HG02970 (cell line): Measurements from ENCODE around the gene TMEM213.

Experiments used
- ATAC-seq: cut with Tn5 transposase; IDR thresholded peaks from one replicate; pipeline ENCODE4 v1.9.1; 2021; ENCODE audit warnings: mild to moderate bottlenecking, moderate library complexity, moderate number of reproducible peaks; ENCODE audit not compliant: unreplicated experiment, low FRiP score

TMEM213 gene

DNA sequence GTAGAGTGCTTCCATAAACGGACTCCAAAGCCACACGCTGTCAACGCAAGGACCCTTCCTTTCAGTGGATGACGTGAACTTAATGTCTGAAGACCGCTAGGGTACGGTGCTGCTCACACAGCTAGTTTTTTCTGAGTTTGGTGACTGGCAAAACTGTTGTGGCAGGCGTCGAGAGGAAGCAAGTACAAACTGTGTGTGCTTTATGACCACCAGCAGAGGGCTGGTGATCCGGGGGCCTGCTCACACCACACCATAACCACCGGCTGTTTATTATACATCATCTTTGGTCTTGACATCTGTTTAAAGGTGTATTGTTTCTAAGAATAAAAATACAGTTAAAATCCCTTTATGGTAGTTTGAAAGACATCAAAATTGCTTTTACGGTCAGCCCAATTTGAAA lies 37.3 kb downstream of the TMEM213 start:
- no peak for ATAC-seq

DNA sequence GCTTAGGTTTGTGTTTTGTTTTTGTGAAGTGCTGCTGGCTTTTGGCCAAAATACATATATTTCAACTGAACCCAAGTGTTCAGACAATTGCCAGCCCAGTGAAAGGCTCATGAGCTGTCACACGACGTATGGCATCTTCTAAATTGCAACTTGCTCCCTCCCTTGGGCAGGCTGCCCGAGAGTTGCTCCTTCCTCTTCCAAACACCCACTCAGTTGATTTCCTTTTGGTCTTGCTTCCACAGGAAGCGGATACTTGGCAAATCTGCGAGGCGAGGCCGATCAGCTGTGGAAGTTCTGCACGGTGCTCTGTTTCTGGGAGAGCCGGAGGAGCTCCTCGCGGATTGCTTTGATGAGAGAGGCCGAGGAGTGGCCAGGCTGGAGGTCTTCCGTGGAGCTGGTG lies 39.8 kb downstream of the TMEM213 start:
- no peak for ATAC-seq

DNA sequence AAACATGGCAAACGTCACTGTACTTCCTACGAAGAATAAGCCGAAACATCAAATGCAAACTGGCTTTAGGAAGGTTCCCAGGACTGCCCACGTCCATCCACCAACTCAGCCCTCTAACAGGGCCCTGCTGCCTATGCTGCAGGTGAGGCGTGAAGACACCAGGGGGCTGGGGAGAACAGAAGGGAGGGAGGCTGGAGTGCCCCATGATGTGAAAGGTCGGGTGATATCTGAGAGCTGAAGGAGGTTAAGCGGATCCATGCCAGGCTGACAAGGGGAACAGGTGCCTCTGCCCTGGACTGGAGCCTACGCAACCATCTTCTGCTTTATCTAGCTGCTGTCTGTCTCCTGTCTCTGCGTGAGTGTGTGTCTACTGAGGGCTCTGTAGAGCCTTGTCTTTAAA lies 40.4 kb downstream of the TMEM213 start:
- no peak for ATAC-seq

DNA sequence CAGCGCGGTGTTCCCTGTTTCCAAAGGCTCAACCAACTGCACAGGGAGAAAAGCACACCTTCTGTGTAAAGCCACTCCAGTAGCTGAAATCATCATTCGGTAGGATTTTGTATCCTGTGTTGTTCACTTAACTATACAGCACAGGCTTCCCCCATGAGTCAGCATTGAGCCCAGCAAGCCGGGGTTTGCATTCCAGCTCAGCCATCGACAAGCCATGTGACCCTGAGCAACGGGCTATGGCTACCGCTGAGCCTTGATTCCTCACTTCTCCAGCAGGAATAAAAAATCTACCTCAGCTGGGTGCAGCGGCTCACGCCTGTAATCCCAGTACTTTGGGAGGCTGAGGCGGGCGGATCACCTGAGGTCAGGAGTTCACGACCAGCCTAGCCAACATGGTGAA lies 44.3 kb downstream of the TMEM213 start:
- no peak for ATAC-seq

DNA sequence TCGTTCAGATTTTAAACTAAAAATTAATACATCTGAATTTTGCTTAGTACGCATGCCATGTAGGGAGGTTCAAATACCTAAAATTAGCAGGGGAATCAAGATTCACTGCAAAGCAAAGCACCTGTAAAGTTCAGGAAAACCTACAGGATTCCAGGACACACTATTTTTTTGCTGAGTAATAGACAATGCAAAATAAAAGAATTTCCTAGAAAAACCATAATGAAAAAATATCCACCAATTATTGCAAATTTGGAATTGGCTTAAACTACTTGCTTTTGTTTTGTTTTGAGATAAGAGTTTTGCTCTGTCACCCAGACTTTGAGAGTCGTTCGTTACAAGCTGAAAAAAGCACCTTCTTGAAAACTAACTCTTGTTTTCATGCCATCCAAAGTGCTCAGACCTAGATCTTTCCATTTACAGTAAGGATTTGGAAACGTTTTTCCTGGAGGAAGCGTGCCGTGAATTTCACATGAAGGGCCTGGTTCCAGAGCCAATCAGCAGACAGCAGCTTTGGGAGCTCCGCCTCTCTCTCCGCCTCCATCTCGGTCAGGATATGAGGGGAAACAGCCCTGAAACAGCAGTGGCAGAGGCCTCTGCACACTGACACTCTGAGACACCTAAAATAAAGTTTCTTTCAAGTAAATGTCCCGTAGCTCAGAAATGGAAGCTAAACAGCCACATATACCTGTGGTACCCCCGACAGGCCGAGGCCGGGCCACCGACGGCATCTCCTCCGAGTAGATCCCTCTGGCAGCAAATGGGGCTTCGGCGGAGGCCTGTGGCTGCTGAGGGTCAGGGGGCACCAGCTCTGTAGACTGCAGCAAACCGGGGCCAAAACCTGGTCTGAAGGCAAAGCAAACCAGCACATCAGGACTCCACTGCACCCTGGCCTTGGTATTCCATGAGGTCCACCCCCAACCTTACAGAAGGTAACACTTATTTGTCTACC lies 46.1 kb downstream of the TMEM213 start:
- ATAC-seq: no peak

DNA sequence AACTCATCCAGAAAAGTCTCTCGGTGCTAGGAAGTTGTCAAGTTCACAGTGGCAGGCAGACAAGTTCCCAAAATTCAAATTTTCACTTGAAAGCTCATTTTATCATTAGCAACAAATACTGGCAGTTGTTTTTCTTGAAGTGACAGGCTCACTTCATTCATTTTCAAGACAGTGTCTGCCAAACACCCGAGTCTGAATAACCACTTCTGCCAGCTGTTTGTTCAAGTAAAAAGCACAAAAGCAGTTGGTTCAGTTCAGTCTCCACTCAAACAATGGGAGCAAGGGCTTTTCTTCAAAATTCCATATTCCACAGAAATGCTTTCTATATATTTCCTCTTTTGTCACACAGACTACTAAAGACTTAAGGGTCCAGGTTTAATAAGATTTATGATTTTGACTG lies 47.9 kb downstream of the TMEM213 start:
- no peak for ATAC-seq

DNA sequence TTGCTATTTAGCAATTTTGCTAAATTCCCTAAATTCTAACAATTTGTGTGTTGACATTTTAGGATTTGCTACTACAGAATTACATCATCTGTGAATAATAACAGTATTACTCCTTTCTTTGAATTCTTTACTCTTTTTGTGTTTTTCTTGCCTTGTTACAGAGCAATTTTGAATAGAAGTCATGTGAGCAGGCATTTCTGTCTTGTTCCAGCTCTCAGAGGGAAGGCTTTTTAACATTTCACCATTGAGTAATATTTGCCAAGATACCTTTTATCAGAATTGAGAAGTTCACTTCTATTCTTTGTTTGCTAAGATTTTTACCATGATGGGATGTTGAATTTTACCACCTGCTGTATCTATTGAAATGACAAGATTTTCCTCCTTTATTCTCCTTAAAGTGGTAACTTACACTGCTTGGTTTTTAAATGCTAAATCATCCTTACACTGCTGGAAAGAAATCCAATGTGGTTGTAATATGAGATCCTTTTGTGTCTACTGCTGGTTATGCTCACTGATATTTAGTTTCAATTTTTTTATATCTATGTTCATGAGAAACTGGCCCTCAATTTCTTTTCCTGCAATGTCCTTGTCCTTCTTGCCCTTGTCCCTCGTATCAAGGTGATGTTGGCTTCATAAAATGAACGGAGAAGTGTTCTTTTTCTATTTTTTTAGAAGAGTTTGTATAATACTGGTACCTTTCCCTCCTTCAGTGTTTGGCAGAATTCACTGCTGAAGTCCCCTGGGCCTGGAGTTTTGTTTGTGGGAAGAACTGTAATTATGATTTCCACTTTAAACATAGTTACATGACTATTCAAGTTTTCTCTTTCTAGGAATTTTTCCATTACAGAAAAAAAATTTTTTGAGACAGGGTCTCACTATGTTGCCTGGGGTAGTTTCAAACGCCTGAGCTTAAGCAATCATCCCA lies 50.5 kb downstream of the TMEM213 start:
- no peak for ATAC-seq

DNA sequence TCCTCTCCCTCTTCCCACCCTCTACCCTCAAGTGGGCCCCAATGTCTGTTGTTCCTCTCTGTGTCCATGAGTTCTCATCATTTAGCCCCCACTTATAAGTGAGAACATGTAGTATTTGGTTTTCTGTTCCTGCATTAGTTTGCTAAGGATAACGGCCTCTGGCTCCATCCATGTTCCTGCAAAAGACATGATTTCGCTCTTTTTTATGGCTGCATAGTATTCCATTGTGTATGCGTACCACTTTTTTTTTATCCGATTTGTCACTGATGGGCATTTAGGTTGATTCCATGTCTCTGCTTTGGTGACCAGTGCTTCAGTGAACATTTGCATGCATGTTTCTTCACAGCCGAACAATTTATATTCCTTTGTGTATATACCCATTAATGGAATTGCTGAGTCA lies 51.9 kb downstream of the TMEM213 start:
- no peak for ATAC-seq

DNA sequence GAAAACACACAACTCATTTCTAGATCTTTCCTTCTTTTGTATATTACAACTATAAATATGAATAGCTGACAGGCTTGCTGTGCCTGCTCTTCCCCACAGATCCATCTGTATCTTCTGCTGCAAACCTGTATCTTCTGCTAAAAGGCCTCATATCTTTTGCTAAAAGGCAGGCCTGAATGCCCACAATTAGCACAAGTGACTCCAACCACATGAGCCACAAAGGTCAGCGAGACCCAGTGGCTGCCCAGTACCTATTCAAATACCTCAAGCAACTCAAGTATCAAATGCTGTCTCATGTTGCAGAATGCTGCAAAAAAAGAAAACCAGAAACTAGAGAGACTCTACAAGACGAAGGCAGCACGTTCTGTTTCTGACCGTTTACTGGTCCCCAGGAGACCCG lies 54.7 kb downstream of the TMEM213 start:
- no peak for ATAC-seq

DNA sequence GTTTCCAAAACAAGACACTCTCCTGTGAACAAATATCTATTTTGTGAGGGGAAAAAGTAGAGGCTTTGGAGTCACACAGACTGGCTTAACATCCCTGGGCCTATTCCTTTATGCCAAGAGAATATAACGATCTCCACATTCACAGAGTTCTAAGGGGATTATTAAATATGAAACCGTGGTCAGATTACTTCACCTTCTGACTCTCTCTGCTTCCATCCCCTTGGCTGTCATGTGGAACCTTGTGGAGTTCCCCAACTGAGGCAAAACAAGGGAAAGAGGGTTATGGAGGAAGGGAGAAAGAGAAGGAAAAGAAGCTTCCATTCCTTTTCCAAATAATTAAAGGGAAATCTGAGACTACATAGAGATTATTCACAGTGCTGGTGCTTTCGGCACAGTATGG lies 55.7 kb downstream of the TMEM213 start:
- ATAC-seq: no peak

DNA sequence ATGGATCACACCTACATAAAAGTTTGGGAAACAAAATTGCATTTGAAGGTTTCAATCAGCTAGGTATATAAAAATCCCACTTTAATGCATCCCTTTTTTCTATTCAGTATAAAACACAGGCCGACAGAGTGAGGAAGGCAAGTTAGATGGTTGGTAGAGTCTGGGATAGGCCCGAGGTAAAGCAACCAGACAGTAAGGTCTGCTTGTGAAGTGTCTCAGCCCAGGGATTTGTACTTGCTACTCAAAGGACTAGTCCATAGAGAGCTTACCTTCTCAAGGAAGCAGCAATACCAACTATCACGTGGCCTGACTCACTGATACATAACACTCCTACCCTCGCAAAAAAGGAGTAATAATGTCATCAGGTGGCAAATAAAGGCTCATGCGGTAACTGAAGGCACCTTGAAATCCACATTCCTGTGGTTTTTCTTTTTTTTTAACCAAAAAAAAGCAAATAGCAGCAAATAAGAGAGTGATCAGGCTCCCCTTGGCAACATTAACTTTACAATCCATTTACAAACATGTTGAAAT lies 56.4 kb downstream of the TMEM213 start:
- ATAC-seq: no peak

DNA sequence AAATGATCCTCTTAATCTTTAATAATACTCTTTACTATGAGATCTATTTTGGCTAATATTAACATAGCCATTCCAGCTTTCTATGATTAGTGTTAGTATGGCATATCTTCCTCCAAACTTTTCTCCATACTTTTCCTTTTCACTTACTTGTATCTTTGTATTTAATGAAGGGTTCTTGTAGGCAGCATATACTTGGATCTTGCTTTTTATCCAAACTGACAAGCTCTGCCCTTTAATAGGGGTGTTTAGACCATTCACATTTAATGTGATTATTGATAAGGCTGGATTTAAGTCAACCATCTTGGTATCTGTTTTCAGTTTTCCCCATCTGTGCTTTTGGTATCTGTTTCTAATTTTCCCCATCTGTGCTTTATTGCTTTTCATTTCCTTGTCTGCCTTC lies 59.9 kb downstream of the TMEM213 start:
- no peak for ATAC-seq

DNA sequence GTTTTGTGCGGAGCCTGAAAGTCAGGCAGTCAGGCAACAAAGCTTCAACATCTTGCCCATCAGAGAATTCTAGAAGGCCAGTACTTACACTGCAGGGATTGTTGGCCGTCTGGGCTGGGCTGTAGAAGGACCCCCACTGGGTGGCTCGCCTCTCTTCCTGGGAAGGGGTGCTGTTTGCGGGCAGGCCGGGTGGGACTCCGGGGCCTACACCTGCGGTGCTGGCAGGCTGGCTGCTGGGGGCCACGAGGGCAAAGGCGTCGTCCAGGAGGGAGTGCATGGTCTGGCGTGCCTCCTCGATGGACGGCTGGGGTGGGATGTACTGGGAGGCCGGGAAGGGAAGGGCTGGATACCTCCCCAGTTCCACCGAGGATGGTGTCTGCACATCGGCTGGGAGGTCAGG lies 63.3 kb downstream of the TMEM213 start:
- no peak for ATAC-seq

DNA sequence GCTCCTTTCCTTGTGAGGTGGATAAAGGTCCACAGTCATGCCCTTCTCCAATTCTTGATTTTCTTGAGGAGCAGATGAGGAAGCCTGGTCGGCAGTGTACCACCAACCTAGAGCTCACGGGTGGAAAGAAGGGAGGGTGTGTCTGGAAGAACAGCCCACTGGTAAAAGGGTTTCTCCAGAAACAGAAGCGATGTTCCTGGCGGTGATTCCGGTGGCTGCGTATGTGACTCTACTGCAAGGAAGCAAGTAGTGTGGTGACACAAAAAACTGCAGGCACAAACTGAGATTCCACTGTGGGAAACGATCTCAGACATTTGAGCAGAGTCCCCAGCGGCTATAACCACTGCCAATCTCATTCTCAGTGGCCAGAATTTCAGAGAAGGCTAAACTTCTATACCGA lies 66.1 kb downstream of the TMEM213 start:
- ATAC-seq: no peak

DNA sequence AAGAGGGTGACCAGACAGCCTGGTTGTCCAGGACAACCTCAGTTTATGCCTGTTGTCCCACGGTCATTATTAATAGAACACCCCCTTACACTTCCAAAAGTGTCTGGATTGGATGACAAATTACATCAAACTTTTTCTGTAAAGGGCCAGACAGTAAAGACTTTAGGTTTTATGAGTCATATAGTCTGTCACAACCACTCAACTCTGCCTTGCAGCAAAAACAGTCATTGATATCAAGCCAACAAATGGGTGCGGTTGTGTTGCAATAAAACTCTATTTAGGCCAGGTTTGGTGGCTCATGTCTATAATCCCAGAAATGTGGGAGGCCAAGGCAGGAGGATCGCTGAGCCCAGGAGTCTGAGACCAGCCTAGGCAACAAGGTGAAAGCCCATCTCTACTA lies 66.9 kb downstream of the TMEM213 start:
- ATAC-seq: no peak

DNA sequence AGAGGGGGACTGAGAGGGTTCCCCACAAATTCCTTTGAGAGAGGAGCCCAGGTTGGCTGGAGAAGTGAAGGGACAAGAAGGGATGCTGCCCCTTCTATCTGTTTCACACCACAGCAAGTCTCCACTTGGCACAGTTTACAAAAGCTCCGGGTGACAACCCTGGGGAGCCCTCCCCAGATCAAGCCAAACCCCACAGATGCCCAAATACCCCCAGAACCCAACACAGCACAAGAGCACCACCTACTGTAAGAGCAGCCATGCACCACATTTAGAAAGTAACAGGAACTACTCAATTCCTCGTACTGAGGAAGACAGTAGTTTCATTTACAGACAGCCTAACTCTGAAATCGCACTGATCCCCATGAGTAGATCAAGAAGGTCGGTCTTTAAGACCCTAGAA lies 68.0 kb downstream of the TMEM213 start:
- ATAC-seq: no peak

DNA sequence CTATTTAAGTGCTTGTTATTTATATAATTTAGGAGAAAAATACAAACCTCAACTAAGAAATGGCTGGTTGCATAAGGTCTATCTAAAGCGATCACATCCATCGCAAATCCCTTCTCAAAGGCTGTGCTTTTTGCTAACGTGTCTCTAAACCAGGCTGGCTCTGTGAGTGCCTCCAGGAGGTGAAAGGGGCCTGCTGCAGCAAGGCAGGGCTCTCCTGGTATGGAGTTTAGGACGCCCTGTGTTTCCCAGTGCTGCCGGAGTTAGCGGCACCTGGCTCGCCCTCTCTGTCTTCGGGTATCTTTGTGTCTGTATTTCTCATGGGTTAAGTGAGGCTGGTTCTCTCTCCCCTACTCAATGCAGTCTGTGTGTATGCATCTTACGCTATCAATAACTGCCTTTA lies 68.6 kb downstream of the TMEM213 start:
- no peak for ATAC-seq

DNA sequence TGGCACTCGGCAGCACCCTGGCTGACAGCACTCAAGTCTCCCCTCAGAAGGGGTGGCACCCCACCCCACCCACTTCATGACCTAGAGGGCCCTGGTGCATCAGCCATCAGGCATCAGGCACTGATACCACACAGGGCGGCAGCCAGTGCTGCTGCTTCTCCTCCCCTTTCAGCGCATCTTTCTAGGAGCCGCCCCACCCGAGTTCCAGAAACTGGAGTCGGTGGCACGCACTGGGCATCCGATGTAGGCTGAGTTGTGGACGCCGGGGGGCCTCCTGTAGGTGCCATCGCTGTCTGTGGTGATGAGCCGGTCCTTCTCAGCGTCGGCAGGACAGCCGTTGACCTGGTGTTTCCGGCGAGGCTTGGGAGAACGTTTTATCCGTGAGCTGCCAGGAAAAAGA lies 70.0 kb downstream of the TMEM213 start:
- ATAC-seq: no peak

DNA sequence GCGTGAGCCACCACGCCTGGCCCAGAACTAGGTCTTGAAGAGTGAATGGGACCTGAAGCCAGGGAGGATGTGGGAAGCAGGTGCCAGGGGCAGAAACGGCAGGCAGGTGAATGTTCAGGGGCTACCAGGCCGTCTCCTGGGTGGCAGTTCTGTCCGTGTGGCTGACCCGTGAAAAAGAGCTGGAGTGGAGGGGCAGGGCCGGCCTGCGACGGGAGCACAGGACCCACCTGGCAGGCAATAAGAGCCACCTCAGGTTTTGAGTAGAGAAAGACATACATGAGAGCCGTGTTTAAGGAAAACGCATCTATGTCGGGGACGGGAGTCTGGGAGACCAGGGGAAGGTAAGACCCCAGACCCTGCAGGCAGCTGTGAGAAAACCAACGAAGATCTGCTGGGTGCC lies 70.9 kb downstream of the TMEM213 start:
- ATAC-seq: no peak

DNA sequence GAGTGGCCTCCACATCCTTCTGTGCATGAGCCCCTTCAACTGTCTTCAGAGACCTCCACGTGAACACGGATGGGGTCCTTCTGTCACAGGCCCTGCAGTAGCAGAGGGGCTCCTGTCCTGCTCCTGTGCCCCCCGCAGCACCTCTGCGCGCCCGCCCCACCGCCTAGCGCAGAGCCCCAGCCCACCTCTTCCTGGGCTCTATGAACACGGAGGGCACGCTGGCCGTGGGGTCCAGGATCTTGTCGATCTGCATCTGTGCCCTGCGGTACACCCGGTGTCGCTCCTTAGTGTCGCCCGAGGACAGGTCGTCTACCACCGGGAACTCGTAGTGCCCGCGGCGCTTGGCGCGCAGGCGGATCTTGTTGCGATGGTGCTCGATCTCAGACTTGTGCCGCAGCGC lies 71.6 kb downstream of the TMEM213 start:
- no peak for ATAC-seq
